ENCODE results near the gene MRPS24. TPM values are rescaled to one million over a fixed set of nuclear protein-coding genes. Genes with fewer than 3 reads are reported as not detected.

MRPS24 gene
- total and polyA plus RNA-seq, 10 of the 15 experiments (the other 5 are each of a cell fraction or from before 2014, with no cell fraction given), result 27.6 to 164 (median 106) TPM

GRCh38 chr7:43834463-43835251, 34.7 kb downstream of the MRPS24 start (continued):
- TF ChIP-seq SMC3 (IDR thresholded peaks at IDR 0.05; ENCODE audit: borderline replicate concordance, low read length), result no peak; the same call in 1 of the 2 replicates
- no peak for TF ChIP-seq SIX5 (IDR thresholded peaks at IDR 0.05; ENCODE audit: low read depth, low read length, severe bottlenecking)
- no peak for TF ChIP-seq RB1 (IDR thresholded peaks at IDR 0.05; ENCODE audit: borderline replicate concordance)
- TF ChIP-seq RELA (IDR thresholded peaks at IDR 0.05; ENCODE audit: borderline replicate concordance, partially characterized antibody), result peak; percentile 96
- no peak for TF ChIP-seq PML (IDR thresholded peaks at IDR 0.05; ENCODE audit: low read length)
- TF ChIP-seq RAD51 (IDR thresholded peaks at IDR 0.05), result peak; percentile 75; the same call in 1 of the 2 replicates
- no peak for TF ChIP-seq MTA3 (IDR thresholded peaks at IDR 0.05; ENCODE audit: borderline replicate concordance, low read length)
- peak; percentile 5 for TF ChIP-seq FOS (IDR thresholded peaks at IDR 0.05; ENCODE audit: borderline replicate concordance, extremely low read depth, insufficient read length)
- no peak for TF ChIP-seq KAT2A (conservative IDR thresholded peaks at IDR 0.05; ENCODE audit: control insufficient read depth, low read depth, low read length)
- peak; percentile 94 for TF ChIP-seq RELB (IDR thresholded peaks at IDR 0.05; ENCODE audit: low read depth)
- no peak for TF ChIP-seq ZBTB11 (CRISPR knock-in tag; IDR thresholded peaks at IDR 0.05)
- TF ChIP-seq SIN3A (IDR thresholded peaks at IDR 0.05; ENCODE audit: low read depth, low read length), result 0 out of 2 replicates have a peak, but pooled peaks have one; percentile 38
- no peak for TF ChIP-seq STAT3 (IDR thresholded peaks at IDR 0.05; ENCODE audit: low read depth, low read length)
- no peak for TF ChIP-seq TARDBP (IDR thresholded peaks at IDR 0.05; ENCODE audit: borderline replicate concordance)
- TF ChIP-seq GATAD2B (conservative IDR thresholded peaks at IDR 0.05; ENCODE audit: low read depth), result 0 out of 2 replicates have a peak, but pooled peaks have one; percentile 18
- no peak for TF ChIP-seq MYB (IDR thresholded peaks at IDR 0.05; ENCODE audit: borderline replicate concordance, low read depth, low read length)
- TF ChIP-seq SP1 (IDR thresholded peaks at IDR 0.05; ENCODE audit: low read depth, low read length), result no peak
- no peak; the same call in 1 of the 2 replicates for TF ChIP-seq ZBTB40 (IDR thresholded peaks at IDR 0.05; ENCODE audit: borderline replicate concordance)
- no peak for TF ChIP-seq ZBTB33 (IDR thresholded peaks at IDR 0.05)

All from GM12878 (cell line).